H1 (cell line): ENCODE results near the gene CCP110. TPM values are rescaled to one million over a fixed set of nuclear protein-coding genes. Genes with fewer than 3 reads are reported as not detected.
A peak's percentile ranks its signal among the peaks of the same experiment; 100 is the strongest.

Experiments used
- KDM1A ChIP-seq: fragments of 200-600, 300-600 bp; sonication (generic); IDR thresholded peaks from 2 replicates; pipeline ENCODE4 v1.7.1; 2016; ENCODE audit warnings: mild to moderate bottlenecking, low read length, borderline replicate concordance
- RFX5 ChIP-seq: IDR thresholded peaks from 2 replicates; pipeline ENCODE4 v1.6.1; 2011; ENCODE audit warnings: low read depth, low read length, improper control_type of control experiment, borderline replicate concordance
- RNF2 ChIP-seq: fragments of 200-900, 300-1000 bp; sonication (generic); IDR thresholded peaks from 2 replicates; pipeline ENCODE4 v1.7.1; 2016; ENCODE audit warnings: borderline replicate concordance, low read depth, mild to moderate bottlenecking, antibody characterized with exemption, low read length; ENCODE audit not compliant: poor library complexity, severe bottlenecking; ENCODE audit errors: missing control alignments
- TAF7 ChIP-seq: optimal IDR thresholded peaks from 2 replicates; pipeline ENCODE3; 2011; ENCODE audit warnings: low read depth, mild to moderate bottlenecking, inconsistent platforms, low read length, moderate library complexity, borderline replicate concordance
- YY1 ChIP-seq: IDR thresholded peaks from 2 replicates; pipeline ENCODE4 v1.6.1; 2011; ENCODE audit warnings: low read depth, mild to moderate bottlenecking, low read length
- polyA plus RNA-seq, 7 experiments: library from polyadenylated mRNA; depleted of rRNA in 3 of 7; stranded (reverse) in 5 of 7; unstranded in 2 of 7; fragments of >200 nt in 5 of 7; fragments of 200-250 nt in 2 of 7; gene quantifications; 1 replicate in 5 of 7; 2 replicates in 1 of 7; 4 replicates in 1 of 7; pipeline versions ENCODE4 v1.2.1 to v1.2.3, GENCODE V29; 2011 to 2013; ENCODE audit warnings: missing spikeins in 2 of 7, mixed read lengths in 2 of 7
- total RNA-seq: library from RNA; stranded (reverse); fragmentation: NEBNext Ultra II Directional; extraction: Animal tissue kit (Norgen Biotek cat#: 25700); gene quantifications from 2 replicates; pipeline ENCODE4 v1.2.1, GENCODE V29; 2021
- TF ChIP-seq, protein P1 (sequence below): IDR thresholded peaks from 2 replicates; pipeline ENCODE4 v1.6.1; 2011; ENCODE audit warnings: low read depth, mild to moderate bottlenecking, low read length; ENCODE audit not compliant: insufficient read depth
- TF ChIP-seq, protein P2 (sequence below): fragments of 300-600 bp; sonication (generic); IDR thresholded peaks from 2 replicates; pipeline ENCODE4 v1.7.1; 2012; ENCODE audit warnings: low read length, moderate library complexity, mild to moderate bottlenecking, inconsistent platforms; ENCODE audit not compliant: insufficient replicate concordance

CCP110 gene
- total and polyA plus RNA-seq, 2 of the 8 experiments (the other 6 are each of a cell fraction or from before 2014, with no cell fraction given) = 3.2 to 19.8 TPM

DNA sequence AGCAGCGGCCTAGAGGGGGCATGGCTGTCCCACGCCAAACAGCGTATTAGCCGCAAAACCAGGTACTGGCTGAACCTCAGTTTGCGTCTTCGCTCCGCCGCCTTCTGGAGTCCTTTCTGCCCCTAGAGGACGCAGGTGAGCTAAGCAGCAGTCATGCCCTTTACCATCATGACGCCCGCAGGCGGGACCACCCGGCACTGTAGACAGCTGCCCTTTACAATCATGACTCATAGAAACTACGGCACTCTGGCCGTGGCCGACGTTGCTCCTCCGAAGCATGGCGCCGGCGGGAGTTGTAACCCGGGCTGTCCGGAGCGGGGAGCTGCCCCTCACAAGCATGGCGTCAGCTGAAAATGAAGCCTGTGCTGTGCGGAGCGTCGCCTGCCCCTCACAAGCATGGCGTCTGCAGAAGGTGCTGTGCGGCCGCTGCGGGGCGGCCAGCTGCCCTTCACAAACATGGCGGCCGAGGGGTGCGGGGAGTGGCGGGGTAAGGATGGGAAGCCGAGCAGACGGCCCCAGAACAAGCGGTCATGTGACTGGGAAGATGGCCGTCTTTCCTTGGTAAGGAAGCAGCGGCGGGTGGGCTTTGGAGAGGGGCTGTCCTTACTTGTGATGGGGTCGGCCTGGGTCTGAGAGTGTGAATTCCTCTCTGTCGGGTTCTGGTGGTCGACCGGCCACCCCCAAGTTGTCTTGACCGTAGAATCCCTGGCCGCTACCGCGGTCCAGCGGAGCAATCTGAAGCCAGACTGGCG is 31.6 kb downstream of the CCP110 start, which contains the start of gene VPS35L (continued):
- TF ChIP-seq TAF7 (peak; percentile 55), RNF2 (no peak), KDM1A (no peak), YY1 (peak; percentile 100), RFX5 (no peak)
- TF ChIP-seq, protein P1, sequence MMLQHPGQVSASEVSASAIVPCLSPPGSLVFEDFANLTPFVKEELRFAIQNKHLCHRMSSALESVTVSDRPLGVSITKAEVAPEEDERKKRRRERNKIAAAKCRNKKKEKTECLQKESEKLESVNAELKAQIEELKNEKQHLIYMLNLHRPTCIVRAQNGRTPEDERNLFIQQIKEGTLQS = peak; percentile 30; the same call in 1 of the 2 replicates
- TF ChIP-seq, protein P2, sequence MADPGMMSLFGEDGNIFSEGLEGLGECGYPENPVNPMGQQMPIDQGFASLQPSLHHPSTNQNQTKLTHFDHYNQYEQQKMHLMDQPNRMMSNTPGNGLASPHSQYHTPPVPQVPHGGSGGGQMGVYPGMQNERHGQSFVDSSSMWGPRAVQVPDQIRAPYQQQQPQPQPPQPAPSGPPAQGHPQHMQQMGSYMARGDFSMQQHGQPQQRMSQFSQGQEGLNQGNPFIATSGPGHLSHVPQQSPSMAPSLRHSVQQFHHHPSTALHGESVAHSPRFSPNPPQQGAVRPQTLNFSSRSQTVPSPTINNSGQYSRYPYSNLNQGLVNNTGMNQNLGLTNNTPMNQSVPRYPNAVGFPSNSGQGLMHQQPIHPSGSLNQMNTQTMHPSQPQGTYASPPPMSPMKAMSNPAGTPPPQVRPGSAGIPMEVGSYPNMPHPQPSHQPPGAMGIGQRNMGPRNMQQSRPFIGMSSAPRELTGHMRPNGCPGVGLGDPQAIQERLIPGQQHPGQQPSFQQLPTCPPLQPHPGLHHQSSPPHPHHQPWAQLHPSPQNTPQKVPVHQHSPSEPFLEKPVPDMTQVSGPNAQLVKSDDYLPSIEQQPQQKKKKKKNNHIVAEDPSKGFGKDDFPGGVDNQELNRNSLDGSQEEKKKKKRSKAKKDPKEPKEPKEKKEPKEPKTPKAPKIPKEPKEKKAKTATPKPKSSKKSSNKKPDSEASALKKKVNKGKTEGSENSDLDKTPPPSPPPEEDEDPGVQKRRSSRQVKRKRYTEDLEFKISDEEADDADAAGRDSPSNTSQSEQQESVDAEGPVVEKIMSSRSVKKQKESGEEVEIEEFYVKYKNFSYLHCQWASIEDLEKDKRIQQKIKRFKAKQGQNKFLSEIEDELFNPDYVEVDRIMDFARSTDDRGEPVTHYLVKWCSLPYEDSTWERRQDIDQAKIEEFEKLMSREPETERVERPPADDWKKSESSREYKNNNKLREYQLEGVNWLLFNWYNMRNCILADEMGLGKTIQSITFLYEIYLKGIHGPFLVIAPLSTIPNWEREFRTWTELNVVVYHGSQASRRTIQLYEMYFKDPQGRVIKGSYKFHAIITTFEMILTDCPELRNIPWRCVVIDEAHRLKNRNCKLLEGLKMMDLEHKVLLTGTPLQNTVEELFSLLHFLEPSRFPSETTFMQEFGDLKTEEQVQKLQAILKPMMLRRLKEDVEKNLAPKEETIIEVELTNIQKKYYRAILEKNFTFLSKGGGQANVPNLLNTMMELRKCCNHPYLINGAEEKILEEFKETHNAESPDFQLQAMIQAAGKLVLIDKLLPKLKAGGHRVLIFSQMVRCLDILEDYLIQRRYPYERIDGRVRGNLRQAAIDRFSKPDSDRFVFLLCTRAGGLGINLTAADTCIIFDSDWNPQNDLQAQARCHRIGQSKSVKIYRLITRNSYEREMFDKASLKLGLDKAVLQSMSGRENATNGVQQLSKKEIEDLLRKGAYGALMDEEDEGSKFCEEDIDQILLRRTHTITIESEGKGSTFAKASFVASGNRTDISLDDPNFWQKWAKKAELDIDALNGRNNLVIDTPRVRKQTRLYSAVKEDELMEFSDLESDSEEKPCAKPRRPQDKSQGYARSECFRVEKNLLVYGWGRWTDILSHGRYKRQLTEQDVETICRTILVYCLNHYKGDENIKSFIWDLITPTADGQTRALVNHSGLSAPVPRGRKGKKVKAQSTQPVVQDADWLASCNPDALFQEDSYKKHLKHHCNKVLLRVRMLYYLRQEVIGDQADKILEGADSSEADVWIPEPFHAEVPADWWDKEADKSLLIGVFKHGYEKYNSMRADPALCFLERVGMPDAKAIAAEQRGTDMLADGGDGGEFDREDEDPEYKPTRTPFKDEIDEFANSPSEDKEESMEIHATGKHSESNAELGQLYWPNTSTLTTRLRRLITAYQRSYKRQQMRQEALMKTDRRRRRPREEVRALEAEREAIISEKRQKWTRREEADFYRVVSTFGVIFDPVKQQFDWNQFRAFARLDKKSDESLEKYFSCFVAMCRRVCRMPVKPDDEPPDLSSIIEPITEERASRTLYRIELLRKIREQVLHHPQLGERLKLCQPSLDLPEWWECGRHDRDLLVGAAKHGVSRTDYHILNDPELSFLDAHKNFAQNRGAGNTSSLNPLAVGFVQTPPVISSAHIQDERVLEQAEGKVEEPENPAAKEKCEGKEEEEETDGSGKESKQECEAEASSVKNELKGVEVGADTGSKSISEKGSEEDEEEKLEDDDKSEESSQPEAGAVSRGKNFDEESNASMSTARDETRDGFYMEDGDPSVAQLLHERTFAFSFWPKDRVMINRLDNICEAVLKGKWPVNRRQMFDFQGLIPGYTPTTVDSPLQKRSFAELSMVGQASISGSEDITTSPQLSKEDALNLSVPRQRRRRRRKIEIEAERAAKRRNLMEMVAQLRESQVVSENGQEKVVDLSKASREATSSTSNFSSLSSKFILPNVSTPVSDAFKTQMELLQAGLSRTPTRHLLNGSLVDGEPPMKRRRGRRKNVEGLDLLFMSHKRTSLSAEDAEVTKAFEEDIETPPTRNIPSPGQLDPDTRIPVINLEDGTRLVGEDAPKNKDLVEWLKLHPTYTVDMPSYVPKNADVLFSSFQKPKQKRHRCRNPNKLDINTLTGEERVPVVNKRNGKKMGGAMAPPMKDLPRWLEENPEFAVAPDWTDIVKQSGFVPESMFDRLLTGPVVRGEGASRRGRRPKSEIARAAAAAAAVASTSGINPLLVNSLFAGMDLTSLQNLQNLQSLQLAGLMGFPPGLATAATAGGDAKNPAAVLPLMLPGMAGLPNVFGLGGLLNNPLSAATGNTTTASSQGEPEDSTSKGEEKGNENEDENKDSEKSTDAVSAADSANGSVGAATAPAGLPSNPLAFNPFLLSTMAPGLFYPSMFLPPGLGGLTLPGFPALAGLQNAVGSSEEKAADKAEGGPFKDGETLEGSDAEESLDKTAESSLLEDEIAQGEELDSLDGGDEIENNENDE = no peak
